SJSA1 (cell line): ENCODE results near the gene PBX2. TPM values are rescaled to one million over a fixed set of nuclear protein-coding genes. Genes with fewer than 3 reads are reported as not detected.

Experiments
- DNase-seq, 2 experiments: peaks; one replicate each; pipeline ENCODE4 v3.0.0-alpha.2; 2015 to 2020; ENCODE audit warnings: low spot score in 2 of 2, low read depth in 1 of 2
- H3K27ac ChIP-seq: fragments of 250-450 bp; sonication (Bioruptor Pico); 2 replicates; pipeline ENCODE4 v1.5.1; 2020; ENCODE audit warnings: mild to moderate bottlenecking, moderate library complexity
- H3K27me3 ChIP-seq: fragments of 250-450 bp; sonication (Bioruptor Pico); replicated peaks from 2 replicates; pipeline ENCODE4 v1.5.1; 2020; ENCODE audit warnings: mild to moderate bottlenecking, moderate library complexity
- H3K36me3 ChIP-seq: fragments of 250-450 bp; sonication (Bioruptor Pico); 2 replicates; pipeline ENCODE4 v1.5.1; 2020; ENCODE audit warnings: mild to moderate bottlenecking
- H3K4me1 ChIP-seq: fragments of 250-450 bp; sonication (Bioruptor Pico); replicated peaks from 2 replicates; pipeline ENCODE4 v1.6.1; 2021; ENCODE audit warnings: mild to moderate bottlenecking
- H3K4me3 ChIP-seq: fragments of 250-450 bp; sonication (Bioruptor Pico); 2 replicates; pipeline ENCODE4 v1.5.1; 2020; ENCODE audit warnings: mild to moderate bottlenecking
- H3K9me3 ChIP-seq: fragments of 250-450 bp; sonication (Bioruptor Pico); replicated peaks from 2 replicates; pipeline ENCODE4 v1.5.1; 2020; ENCODE audit warnings: mild to moderate bottlenecking
- total RNA-seq: library from RNA; depleted of rRNA; stranded (reverse); fragments of >200 nt; shearing (Covaris generic); gene quantifications from 2 replicates; pipeline ENCODE4 v1.2.3, GENCODE V29; 2014

PBX2 gene
- total RNA-seq, 1 experiment from 2014 or later = 13.2 TPM

GRCh38 chr6:32177788-32178546 is 12.0 kb downstream of the PBX2 start, which contains the start of gene RNF5:
RNF5 (plus strand) TSS chr6:32178405; CDS start chr6:32178512, 107 bp downstream.
- no peaks in the 10 kb centered on the region for H3K27me3 ChIP-seq
- DNase-seq = peak; percentile 99
- peak within 1 kb of the TSS; percentile 84 for H3K27ac ChIP-seq
- no peaks in the 10 kb centered on the region for H3K9me3 ChIP-seq
- H3K36me3 ChIP-seq = peaks cover 21% of the 10 kb centered on the region
- peaks cover 26% of the 10 kb centered on the region for H3K4me1 ChIP-seq
- peak within 1 kb of the TSS; percentile 48 for H3K4me3 ChIP-seq

GRCh38 chr6:32177183-32177787 is 12.7 kb downstream of the PBX2 start:
- Histone ChIP-seq H3K36me3 (peaks cover 21% of the 10 kb centered on the region), H3K9me3 (no peaks in the 10 kb centered on the region), H3K4me3 (peak overlapping the region; percentile 48), H3K4me1 (peaks cover 26% of the 10 kb centered on the region), H3K27ac (peak overlapping the region; percentile 84), H3K27me3 (no peaks in the 10 kb centered on the region)
- DNase-seq = peak in 1 of 2 experiments; percentile 51

DNA sequence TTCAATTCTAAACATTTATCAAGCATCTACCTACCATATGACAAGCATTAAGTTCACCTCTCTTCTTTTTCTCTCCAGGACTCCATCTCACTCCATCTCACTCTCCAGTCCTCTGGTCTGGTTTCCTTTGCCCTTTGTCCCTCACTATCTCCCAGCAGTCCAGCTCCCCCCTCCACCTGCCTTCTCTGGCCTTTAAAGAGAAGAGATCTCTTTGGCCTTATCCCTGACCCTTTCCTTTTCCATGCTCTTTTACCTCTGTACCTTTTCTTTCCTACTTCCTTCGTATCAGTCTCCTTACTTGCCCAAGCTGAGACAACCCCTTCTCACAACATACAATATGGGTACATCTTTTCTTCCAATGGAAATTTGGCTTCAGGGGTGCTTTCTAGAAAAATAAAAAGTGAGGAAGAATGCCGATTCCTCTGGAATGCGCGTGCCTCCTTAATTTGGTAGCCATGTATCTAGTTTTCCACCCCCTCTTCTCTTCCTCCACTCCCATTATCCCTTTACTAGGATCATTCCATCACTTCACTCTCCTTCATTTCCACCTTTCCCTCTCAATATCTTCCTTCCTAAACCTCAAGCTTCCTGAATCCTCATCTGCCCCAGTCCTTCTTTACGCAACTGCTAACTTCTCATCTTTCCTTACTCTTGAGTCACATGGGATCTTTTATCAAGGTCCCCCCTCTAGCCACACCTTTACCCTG is 13.4 kb downstream of the PBX2 start:
- peaks cover 17% of the 10 kb centered on the region for H3K36me3 ChIP-seq
- H3K4me3 ChIP-seq = peak overlapping the region; percentile 48
- peak overlapping the region; percentile 84 for H3K27ac ChIP-seq
- H3K9me3 ChIP-seq = no peaks in the 10 kb centered on the region
- H3K4me1 ChIP-seq = peaks cover 26% of the 10 kb centered on the region
- no peak for DNase-seq
- H3K27me3 ChIP-seq = no peaks in the 10 kb centered on the region

DNA sequence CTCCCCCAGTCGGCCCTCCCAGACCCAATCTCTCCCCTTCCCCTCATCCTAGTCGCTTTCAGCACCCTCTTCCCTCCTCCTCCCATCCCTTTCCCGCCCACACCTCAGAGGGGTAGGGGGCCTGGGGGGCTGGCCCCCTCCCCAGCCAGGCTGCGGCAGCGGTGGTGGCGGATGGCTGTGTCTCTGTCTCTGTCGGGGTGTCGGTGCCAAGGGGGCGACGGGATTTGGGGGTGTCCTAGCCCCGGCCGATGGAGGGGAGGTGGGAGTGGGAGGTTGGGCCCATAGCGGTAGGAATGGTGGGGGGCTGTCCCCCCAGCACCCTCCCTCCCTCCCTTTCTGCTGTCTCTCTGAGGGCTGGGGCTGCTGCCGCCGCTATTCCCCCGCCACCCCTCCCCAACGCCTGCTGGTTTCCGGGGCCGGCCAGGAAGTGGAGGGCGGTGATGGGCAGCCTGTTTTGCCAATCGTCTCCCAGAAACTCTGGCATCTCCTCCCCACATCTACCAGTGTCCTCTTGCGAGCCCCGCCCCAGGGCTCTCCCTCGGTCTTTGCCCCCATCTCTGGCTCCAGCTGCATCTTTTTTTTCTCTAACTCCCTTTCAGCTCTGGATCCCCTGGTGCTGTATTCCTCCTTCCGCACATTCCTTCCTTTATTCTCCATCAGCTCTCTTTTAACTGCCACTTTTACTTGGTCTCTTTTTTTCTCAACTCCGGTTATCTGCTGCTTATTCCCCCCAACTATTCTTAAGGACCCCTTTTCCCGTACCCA is 14.1 kb downstream of the PBX2 start, which contains the start of gene AGPAT1:
AGPAT1 (minus strand) TSS at position 374 of the 765 bp plus-strand sequence. CDS start 4,588 bp downstream, outside the sequence.
- peaks cover 15% of the 10 kb centered on the region for H3K36me3 ChIP-seq
- H3K27me3 ChIP-seq = no peaks in the 10 kb centered on the region
- H3K9me3 ChIP-seq = no peaks in the 10 kb centered on the region
- peak within 1 kb of the TSS; percentile 48 for H3K4me3 ChIP-seq
- peaks cover 26% of the 10 kb centered on the region for H3K4me1 ChIP-seq
- peak; percentile 88 to 98 for DNase-seq
- peak within 1 kb of the TSS; percentile 84 for H3K27ac ChIP-seq

GRCh38 chr6:32175322-32175710 is 14.7 kb downstream of the PBX2 start:
- peaks cover 29% of the 10 kb centered on the region for H3K4me1 ChIP-seq
- DNase-seq = no peak
- no peaks in the 10 kb centered on the region for H3K27me3 ChIP-seq
- peaks cover 17% of the 10 kb centered on the region for H3K36me3 ChIP-seq
- H3K27ac ChIP-seq = peak overlapping the region; percentile 56; the same call in 1 of the 2 replicates
- H3K9me3 ChIP-seq = no peaks in the 10 kb centered on the region
- H3K4me3 ChIP-seq = peak overlapping the region; percentile 48

DNA sequence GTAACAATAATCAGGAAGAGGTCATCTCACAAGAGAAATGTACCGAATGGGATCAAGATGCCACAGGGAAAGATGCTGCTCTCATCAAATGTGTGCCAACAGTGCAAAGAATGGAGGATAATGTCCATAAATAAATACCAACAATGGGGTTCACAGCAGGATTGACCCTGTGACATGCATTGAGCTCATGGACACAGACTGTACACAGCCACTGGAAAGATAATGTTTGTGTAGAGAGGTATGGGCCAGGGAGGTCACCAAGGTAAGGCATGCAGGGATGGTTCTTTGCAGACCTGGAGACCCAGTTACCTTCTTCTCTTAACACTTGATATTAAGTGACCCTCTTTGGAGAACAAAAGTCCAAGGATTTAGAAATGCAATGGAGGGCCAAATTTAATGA is 15.6 kb downstream of the PBX2 start:
- Histone ChIP-seq H3K4me3 (no peak overlapping the region), H3K9me3 (no peaks in the 10 kb centered on the region), H3K27me3 (no peaks in the 10 kb centered on the region), H3K36me3 (peaks cover 26% of the 10 kb centered on the region), H3K4me1 (peaks cover 38% of the 10 kb centered on the region), H3K27ac (no peak overlapping the region)
- no peak for DNase-seq

DNA sequence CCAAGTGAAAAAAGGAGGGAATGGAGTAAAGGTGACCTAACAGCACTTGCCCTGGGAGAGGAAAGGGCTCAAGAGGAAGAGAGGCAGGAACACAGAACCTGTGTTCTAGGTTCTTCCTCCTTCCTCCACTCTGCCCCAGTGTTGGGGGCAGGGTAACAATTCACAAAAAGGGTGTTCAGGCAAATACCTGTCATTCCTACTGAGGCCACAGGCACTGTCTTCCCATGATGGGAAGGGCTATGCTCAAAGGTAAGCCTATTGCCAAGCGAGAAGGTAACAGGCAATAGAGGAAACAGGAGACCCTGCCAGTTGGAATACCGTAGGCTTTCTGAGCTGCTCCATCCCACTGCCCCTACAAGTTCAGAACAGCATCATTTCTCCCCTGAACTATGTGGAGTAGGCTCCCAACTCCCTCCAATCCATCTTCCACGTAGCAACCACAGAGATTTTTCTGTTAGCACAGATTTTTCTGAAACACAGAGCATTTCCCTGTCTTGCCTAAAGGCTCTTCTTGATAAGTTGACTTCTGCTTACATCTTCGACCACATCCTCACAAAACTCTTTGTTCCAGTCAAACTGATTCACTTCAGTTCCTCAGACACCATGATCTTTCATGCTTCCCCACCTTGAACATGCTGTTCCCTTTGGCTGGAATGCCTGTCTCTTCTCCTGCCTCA is 16.8 kb downstream of the PBX2 start:
- Histone ChIP-seq H3K36me3 (peaks cover 39% of the 10 kb centered on the region), H3K27ac (no peak overlapping the region), H3K4me1 (peaks cover 44% of the 10 kb centered on the region), H3K27me3 (no peaks in the 10 kb centered on the region), H3K9me3 (no peaks in the 10 kb centered on the region), H3K4me3 (no peak overlapping the region)
- no peak for DNase-seq

DNA sequence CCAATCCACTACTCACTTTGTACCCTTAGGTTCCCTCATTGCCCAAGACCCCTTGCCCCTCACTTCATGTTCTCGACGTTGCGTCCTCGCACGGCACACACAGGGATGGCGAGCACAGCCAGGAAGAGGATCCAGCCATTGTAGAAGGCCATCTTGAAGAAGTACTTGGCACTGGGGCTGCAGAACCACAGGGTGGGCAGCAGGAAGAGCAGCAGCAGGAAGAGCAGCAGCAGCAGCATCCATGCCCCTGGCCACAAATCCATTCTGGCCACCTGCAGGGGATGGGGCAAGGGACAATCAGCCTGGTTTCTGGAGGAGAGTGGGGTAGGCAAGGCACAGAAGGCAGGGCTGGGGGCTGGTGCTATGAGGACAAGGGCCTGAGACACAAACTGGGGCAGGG is 18.8 kb downstream of the PBX2 start:
- no peaks in the 10 kb centered on the region for H3K27me3 ChIP-seq
- no peak overlapping the region for H3K27ac ChIP-seq
- DNase-seq = no peak
- peaks cover 56% of the 10 kb centered on the region for H3K36me3 ChIP-seq
- H3K4me3 ChIP-seq = no peak overlapping the region
- no peaks in the 10 kb centered on the region for H3K9me3 ChIP-seq
- peaks cover 33% of the 10 kb centered on the region for H3K4me1 ChIP-seq

DNA sequence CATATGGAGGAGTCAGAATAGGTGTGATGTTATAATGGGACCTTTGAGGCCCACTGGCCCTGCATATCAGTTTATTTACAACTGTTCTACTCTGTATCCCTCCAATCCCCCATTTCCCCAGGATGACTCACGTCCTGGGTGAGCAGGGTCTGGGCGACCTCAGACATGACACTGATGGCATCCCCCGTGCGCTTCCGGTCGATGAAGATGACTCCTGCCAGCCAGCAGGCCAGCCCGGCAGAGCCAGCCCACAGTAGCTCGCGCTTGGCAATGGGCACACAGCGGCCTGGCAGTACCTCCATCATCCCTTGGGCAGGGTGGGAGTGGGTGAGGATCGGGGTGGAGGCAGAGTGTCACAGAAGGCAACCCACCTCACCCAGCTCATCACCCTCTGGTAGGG is 19.7 kb downstream of the PBX2 start:
- Histone ChIP-seq H3K4me3 (no peak overlapping the region), H3K9me3 (no peaks in the 10 kb centered on the region), H3K27me3 (no peaks in the 10 kb centered on the region), H3K36me3 (peaks cover 59% of the 10 kb centered on the region), H3K27ac (no peak overlapping the region), H3K4me1 (peaks cover 31% of the 10 kb centered on the region)
- no peak for DNase-seq

- no peak overlapping the region for H3K27ac ChIP-seq
- H3K4me3 ChIP-seq = no peak overlapping the region
- H3K36me3 ChIP-seq = peaks cover 59% of the 10 kb centered on the region
- H3K4me1 ChIP-seq = peaks cover 23% of the 10 kb centered on the region
- no peaks in the 10 kb centered on the region for H3K27me3 ChIP-seq
- H3K9me3 ChIP-seq = no peaks in the 10 kb centered on the region
- no peak for DNase-seq
Observed at GRCh38 chr6:32168807-32169591, 21.0 kb downstream of the PBX2 start.

- H3K27ac ChIP-seq = no peak overlapping the region
- H3K27me3 ChIP-seq = no peaks in the 10 kb centered on the region
- H3K9me3 ChIP-seq = no peaks in the 10 kb centered on the region
- H3K4me1 ChIP-seq = peaks cover 23% of the 10 kb centered on the region
- DNase-seq = no peak
- no peak overlapping the region for H3K4me3 ChIP-seq
- H3K36me3 ChIP-seq = peaks cover 59% of the 10 kb centered on the region
Observed at GRCh38 chr6:32168350-32168749, 21.7 kb downstream of the PBX2 start.

DNA sequence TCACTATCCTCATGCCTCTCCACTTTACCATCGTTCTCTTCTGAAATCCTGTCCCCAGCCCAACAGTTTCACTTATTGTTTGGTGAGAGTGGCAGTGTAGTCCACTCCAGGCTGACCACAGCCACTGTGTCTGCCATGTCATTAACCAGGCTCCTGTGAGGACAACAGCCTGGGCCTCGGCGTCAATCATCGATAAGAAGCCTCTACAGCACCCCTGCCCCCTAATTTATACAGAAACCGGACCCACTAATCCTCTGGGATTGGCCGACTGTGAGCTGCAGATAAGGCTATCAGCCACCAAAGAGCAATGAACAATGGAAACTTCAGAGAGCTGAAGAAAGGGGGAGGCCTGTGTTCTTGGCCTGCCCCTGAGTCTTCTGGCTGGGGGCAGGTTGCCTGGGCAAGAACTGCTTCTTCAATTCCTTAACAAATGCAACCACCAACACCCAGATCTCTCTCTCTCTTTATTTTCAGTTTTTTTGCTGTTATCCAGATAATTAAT is 22.2 kb downstream of the PBX2 start:
- Histone ChIP-seq H3K36me3 (peaks cover 58% of the 10 kb centered on the region), H3K27ac (no peak overlapping the region), H3K4me1 (peaks cover 23% of the 10 kb centered on the region), H3K9me3 (no peaks in the 10 kb centered on the region), H3K27me3 (no peaks in the 10 kb centered on the region), H3K4me3 (no peak overlapping the region)
- DNase-seq = no peak
